Fibroblast of gingiva (primary cell): ENCODE results near the gene OR5D18.
"Not testable (repeated sequence)": the region's sequence is repeated elsewhere in the genome, so short reads cannot be mapped to it uniquely, and the experiment has no call there.

Source experiments
- DNase-seq: peaks from one replicate; pipeline ENCODE4 v3.0.0-alpha.2; 2011; ENCODE audit warnings: low read depth

The OR5D18 gene

GRCh38 chr11:55819330-55819729 is at the start of gene OR5D18:
Gene OR5D18 (plus strand): TSS chr11:55819630. CDS start chr11:55819630, 0 bp downstream.
- DNase-seq: no peak

GRCh38 chr11:55773138-55773537 is 46.3 kb upstream of the OR5D18 start, which contains the start of gene OR5D13:
Gene OR5D13 (plus strand): TSS chr11:55773438. CDS start chr11:55773438, 0 bp downstream.
- DNase-seq: no peak

DNA sequence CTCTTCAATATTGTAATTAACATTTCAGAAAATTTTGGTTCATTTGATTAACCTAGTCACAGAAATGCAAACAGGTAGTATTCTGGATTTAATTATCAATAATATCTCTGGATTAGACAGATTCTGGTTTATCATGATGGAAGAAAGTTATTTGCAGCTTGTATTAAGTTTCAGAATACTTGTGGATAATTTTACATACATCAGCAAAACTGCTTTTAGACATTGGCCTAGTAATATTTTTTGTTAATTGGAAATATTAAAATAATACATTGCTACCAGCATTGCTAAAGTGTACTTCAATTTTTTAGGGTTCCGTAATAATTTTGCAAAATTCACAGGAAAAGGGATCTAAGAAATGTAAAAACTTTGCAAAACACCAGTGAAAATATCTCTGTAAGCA is 27.8 kb upstream of the OR5D18 start:
- no peak for DNase-seq

DNA sequence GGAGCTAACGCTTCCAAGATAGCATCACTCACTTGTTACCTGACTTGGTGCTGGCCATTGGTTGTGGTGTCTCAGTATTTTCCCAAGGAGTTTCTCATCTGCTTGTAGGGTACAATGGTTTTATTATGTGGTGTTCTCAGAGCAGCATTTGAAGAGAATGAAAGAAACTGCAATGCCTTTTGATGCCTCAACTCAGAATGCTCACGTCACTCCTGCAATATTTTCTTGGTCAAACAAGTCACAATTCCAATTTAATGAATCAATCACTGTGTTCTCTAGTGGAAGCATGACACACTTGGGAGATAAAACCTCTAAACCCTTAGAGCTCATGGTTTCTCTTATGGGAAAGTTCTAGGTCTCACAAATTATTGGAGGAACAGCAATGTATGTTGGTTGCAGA is 26.1 kb upstream of the OR5D18 start:
- no peak for DNase-seq

- DNase-seq: no peak
Observed at GRCh38 chr11:55795256-55795655, 24.2 kb upstream of the OR5D18 start, which contains the start of gene OR5D14. Gene OR5D14 (plus strand): TSS chr11:55795556. CDS start chr11:55795556, 0 bp downstream.

DNA sequence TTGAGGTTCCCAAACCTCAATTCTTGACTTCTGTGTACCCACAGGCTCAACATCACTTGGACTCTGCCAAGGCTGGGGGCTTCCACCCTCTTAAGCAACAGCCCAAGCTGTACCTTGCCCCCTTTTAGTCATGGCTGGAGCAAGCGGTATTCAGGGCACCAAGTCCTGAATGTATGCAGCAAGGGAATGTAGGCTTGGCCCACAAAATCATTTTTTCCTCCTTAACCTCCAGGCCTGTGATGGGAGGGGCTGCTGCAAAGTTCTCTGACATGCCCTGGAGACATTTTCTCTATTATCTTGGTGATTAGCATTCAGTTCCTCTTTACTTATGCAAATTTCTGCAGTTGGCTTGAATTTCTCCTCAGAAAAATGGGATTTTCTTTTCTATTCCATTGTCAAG is 13.2 kb upstream of the OR5D18 start:
- DNase-seq: no peak

DNA sequence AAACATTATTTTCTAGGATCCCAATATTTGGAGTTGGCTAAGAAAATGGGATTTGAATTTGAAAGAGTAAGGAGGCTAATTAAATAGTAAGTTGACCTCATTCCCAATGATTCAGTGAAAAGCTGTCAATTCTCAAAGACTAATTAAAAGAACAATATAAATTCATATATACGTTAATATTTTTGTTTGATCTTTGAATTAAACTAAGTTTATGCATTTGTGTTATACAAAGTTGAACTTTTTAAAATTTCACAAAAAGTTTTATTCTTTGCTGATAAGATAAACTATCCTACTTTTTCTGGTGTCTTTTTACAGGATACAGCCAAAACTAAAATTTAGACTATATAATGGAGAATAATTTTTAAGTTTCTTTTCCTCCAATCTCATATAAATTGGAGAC is 8.4 kb upstream of the OR5D18 start, which contains the start of gene OR5L1:
TSS of gene OR5L1 (plus strand) at position 301 of the 400 bp plus-strand sequence. CDS start 100 bp downstream, outside the sequence.
- no peak for DNase-seq

- no peak for DNase-seq
Observed at GRCh38 chr11:55826919-55827318, 7.5 kb downstream of the OR5D18 start, which contains the start of gene OR5L2. Gene OR5L2 (plus strand): TSS chr11:55827219. CDS start chr11:55827219, 0 bp downstream.

GRCh38 chr11:55838452-55838851 is 19.0 kb downstream of the OR5D18 start, which contains the start of gene OR5D16:
Gene OR5D16 (plus strand): TSS chr11:55838752. CDS start chr11:55838752, 0 bp downstream.
- no peak for DNase-seq

DNA sequence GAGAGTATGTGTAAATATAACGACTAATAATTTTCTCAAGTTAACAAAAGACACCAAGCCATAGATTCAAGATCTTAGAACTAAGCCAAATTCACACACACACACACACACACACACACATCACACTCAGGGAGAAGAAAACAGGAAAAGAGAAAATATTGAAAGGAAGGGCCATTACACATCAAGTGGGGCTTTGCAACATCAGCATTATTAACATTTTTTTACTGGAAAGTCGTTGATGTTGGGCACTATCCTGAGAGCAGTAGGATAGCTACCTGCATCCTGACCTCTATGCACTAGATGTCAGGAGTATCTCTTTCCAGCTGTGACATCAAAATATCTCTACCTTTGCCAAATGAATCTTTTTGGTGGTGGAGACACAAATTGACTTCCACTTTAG is 28.0 kb downstream of the OR5D18 start:
- DNase-seq: no peak

GRCh38 chr11:55849037-55849436 is 29.6 kb downstream of the OR5D18 start:
- no peak for DNase-seq

DNA sequence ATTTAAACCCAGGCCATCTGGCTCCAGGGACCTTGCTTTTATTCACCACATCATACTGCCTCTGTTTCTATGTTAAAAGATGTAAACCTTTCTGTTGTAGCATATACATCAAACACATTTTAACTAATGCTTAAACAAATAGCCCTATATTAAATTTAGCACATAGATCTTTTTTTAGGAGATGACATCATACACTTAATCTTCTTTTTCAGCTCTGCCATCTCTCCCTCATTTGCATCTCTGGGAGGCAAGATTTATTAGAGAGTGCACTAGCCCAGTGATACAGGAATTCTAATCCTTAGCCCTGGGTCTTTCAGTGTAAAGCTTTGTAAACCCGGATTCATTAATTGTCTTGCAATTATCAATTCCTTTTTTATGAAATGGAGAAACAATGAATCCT is 32.7 kb downstream of the OR5D18 start:
- no peak for DNase-seq

DNA sequence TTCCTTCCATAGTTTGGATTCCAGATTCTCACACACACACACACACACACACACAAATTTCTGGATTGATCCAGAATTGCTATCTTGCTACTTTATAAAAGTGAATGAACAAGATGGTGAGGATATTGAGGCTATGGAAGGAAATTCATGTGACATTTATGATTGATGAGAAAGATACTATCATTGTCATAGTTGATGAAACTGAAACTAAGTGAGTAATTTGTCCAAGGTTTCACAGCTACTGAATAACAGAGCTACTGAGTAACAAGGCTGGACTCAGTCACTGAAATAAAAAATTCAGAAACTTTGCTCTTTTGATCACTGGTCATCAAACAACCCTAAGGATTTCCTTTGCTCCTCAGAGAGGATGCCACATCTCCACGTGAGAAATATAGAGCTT is 35.3 kb downstream of the OR5D18 start:
- no peak for DNase-seq

GRCh38 chr11:55867354-55867753 is 47.9 kb downstream of the OR5D18 start:
- DNase-seq: not testable (repeated sequence)
